ENCODE results near the gene ITGAV.
A peak's percentile ranks its signal among the peaks of the same experiment; 100 is the strongest.

ITGAV gene

DNA sequence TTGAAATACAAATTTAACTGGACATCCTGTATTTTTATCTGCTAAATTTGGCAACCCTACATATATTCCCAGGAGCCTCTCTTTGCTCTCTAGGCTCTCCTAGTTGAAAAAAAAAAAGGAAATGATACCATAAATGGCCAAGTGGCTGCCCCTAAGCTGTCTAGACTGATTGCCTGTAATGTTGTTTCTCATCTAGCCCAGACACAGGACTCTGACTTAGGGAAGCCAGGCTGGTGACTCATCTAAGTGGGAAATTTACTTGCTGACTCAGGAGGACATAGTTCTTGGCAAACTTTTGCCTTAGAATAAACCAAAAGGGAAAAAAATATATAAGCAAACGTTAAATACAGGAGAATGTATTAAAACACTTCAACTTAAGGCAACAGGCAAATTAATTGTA lies 14.6 kb upstream of the ITGAV start:
- DNase-seq: peak; percentile 99

- no peak for DNase-seq
Observed at GRCh38 chr2:186575856-186576255, 14.0 kb upstream of the ITGAV start.

DNA sequence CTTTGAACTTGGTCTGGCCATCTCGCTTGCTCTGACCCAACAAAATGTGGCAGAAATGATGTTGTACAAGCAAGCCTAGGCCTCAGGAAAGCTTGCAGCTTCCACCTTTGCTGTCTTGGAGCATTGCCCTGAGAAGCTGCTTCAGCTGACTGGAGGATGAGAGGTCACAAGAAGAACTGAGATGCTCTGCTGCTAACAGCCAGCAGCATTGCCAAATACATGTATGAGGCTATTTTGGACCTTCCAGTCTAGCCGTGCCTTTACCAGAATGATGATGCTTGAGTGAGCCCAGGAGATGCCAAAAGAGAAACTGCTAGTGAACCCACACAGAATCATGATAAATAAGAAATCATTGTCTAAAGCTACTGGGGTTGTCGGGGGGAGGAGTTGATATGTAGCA lies 13.2 kb upstream of the ITGAV start:
- no peak for DNase-seq

GRCh38 chr2:186582698-186583097 lies 7.2 kb upstream of the ITGAV start:
- DNase-seq: no peak

DNA sequence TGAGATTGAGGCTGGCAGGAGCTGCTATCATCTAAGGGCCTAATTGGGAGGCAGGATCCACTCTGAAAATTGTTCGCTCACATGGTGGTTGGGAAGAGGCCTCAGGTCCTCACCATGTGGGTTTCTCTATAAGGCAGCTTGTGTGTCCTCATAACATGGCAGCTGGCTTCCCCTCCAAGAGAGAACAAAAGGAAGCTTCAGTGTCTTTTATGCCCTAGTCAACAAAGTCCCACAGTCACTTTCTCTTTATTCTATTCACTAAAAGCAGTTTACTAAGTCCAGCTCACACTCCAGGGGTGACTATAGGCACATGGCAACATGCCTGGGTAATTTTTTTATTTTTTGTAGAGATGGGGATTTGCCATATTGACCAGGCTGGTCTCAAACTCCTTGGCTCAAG lies 5.8 kb upstream of the ITGAV start:
- DNase-seq: no peak

DNA sequence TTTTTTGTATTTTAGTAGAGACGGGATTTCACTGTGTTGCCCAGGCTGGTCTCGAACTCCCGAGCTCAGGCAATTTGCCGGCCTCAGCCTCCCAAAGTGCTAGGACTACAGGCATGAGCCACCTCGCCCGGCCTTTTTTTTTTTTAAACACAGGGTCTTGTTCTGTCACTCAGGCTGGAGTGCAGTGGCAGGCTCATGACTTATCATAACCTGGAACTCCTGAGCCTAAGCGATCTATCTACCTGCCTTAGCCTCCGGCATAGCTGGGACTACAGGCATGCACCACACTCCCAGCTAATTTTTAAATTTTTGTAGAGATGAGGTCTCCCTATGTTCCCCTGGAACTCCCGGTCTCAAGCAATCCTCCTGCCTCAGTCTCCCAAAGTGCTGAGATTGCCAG lies 1.4 kb upstream of the ITGAV start:
- no peak for DNase-seq

- no peak for DNase-seq
Observed at GRCh38 chr2:186588940-186589611, 780 bp upstream of the ITGAV start.

DNA sequence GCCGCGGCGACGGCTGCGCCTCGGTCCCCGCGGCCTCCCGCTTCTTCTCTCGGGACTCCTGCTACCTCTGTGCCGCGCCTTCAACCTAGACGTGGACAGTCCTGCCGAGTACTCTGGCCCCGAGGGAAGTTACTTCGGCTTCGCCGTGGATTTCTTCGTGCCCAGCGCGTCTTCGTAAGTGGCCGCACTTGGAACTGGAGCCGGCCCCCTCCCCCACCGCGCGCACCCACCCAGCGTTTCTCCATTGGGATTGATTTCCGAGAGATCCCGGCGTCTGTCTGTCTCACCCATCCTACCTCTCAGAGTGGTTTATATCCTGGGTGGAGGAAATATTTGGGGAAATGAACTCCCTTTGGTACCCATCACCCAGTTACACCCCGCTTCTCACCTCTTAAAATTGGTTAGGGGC lies 498 bp downstream of the ITGAV start:
- no peak for DNase-seq

GRCh38 chr2:186590759-186591505 lies 1.1 kb downstream of the ITGAV start:
- peak; percentile 46 for DNase-seq

DNA sequence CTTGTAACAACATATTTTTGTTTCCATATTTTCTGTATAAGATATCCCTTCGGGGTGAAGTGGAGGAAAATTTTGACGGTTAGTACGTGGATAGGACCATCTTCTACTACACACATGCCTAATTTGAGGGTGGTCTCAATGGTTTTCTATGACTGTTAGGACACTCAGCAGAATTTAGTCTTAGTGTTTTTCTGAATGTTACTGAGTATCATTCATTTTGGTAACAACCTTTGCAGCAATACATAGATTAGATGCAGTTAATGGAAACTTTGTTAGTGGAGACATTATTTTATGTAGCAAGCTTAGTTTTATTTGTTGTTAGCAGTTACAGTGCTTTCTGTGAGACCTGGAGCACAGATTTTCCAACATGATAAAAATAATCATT lies 1.6 kb downstream of the ITGAV start:
- DNase-seq: no peak

GRCh38 chr2:186592137-186592875 lies 2.5 kb downstream of the ITGAV start:
- no peak for DNase-seq

DNA sequence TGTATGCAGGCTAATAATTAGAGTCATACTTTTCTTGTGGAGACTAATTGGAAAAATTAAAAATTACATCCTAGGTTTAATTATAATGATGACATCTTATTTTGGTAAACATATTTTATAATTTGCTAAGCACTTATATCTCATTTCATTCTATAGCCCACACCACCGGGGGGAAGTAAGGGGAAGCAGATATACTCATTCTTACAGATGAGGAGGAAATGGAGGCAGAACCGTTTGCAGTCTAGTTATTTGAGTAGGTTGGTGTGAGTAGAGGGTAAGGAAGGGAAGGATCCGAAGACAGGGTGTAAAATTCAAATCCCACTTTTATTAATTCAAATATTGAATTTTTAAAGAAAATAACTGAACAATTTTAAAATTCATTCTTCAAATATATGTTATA lies 3.7 kb downstream of the ITGAV start:
- no peak for DNase-seq

DNA sequence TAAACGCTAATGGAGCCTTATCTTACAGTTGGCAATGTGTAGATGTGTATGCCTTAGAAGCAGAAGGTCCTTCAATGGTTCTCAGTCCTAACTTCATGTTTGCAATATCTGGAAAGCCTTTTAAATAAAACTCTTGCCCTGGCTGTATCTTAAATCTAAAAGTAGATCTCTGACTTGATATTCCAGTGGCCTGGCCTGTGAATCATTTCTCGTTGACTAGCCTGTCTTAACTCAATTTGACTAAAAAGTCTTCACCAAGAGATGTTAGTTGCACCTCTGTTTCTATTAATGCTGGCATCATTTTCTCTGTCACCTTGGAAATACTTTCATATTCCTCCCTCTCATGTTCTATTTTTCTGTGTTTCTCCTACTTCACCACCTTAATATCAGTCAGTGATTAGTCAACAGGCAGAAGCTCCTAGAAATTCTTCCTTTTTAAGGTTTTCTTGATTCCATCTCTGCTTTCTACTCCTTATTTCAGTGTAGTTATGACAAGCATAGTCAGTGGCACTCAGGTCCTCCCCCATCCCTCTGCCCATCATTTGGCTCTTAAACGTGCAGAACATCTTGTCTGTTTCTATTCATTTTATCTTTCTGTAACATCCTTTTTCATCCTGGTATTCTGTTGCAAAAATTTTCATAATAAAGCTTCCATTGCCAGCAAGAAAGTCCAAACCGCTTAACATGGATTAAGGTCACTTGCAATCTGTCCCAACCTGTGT lies 4.3 kb downstream of the ITGAV start:
- no peak for DNase-seq

- DNase-seq: peak; percentile 31
Observed at GRCh38 chr2:186595219-186595618, 5.4 kb downstream of the ITGAV start.

GRCh38 chr2:186599186-186599778 lies 9.4 kb downstream of the ITGAV start:
- peak; percentile 17 for DNase-seq

- DNase-seq: peak; percentile 72
Observed at GRCh38 chr2:186603286-186603685, 13.4 kb downstream of the ITGAV start.

DNA sequence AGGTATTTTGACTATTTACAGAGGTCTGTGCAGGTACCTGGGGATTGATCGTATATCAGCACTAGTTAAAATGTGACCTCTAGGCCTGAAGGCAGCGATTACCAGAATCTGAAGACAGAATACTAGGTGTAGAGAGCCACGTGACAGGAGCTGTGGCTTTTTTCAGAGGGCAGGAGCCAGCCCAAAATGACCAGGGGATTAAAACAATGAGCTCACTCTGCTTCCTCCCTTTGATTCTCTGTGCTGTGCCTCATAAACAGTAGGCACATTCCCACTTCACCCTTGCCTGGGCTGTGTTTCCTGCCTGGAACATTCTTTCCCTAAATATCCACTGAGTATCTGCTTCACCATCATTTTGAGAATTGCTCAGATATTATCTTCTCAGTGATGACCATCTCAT lies 15.2 kb downstream of the ITGAV start:
- DNase-seq: no peak

- no peak for DNase-seq
Observed at GRCh38 chr2:186607660-186608324, 17.9 kb downstream of the ITGAV start.

DNA sequence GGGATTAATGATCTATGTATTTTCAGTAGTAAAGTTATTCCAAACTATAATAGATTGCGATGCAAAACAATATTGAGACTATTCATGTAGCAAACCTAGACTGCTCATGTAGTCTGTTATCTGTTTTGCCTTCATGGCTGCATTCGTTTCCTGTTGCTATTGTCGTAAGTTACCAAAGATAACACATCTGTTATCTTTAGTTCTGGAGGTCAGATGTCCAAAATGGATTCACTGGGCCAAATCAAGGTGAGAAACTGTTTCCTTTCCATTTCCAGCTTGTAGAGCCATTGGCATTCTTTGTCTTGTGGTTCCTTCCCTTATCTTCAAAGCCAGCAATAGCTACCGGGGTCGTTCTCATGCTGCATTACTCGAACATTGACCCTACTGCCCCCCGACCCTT lies 20.9 kb downstream of the ITGAV start:
- DNase-seq: no peak

DNA sequence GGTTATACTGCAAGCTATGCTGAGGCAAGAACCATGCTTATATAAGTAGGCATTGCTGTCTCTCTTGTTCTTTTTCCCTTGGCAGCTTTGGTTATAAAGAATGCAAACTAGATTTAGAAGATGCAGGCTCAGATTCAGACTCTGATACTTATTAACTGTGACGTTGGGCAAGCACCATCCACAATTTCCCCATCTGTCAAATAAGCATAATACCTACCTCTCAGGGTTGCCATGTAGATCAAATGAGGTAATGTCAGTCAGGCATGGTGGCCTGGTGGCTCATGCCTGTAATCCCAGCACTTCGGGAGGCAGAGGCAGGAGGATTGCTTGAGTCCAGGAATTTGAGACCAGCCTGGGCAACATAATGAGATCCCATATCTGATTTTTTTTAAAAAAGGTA lies 21.7 kb downstream of the ITGAV start:
- no peak for DNase-seq

GRCh38 chr2:186612026-186612425 lies 22.2 kb downstream of the ITGAV start:
- DNase-seq: no peak

All from fibroblast of skin of scalp (primary cell).